Fibroblast of lung (primary cell): Measurements from ENCODE around the gene ACLY.

ENCODE experiments used
- CTCF ChIP-seq, 2 donors: IDR thresholded peaks in 1 of 2; conservative IDR thresholded peaks in 1 of 2; 1 replicate in 1 of 2; 2 replicates in 1 of 2; pipeline ENCODE4 v1.5.1; 2011 to 2012; ENCODE audit warnings: low read length in 2 of 2, control low read depth in 1 of 2, inconsistent platforms in 1 of 2, low read depth in 1 of 2, mild to moderate bottlenecking in 1 of 2
- EZH2 ChIP-seq: IDR thresholded peaks from 2 replicates; pipeline ENCODE4 v1.5.1; 2012; ENCODE audit warnings: low read length, control low read depth, mild to moderate bottlenecking; ENCODE audit errors: missing control alignments

- TF ChIP-seq EZH2 (no peak), CTCF (conservative IDR thresholded peaks at IDR 0.05 in 1 of 2, IDR thresholded peaks at IDR 0.05 in 1 of 2; ENCODE audit: low read depth in 1 of 2, low read length in 2 of 2) (no peak)
Measured at GRCh38 chr17:41835214-41835799, 83.4 kb downstream of the ACLY start.
